Tibial artery (tissue), 4 donors: Measurements from ENCODE around the gene TNFRSF19.

ENCODE experiments used
- DNase-seq, 2 donors: peaks; one replicate each; pipeline ENCODE4 v3.0.0-alpha.2; 2019
- H3K27ac ChIP-seq, 2 donors: fragments of 200-600 bp; sonication (generic) in 1 of 2; 1 replicate in 1 of 2; 2 replicates in 1 of 2; pipeline ENCODE4 v1.5.1; 2018 to 2019; ENCODE audit warnings: mild to moderate bottlenecking in 1 of 2
- H3K27me3 ChIP-seq, 2 donors: fragments of 200-600 bp; sonication (generic) in 1 of 2; one replicate each; pipeline versions ENCODE4 v1.5.1 to v1.6.0; 2016 to 2019
- H3K36me3 ChIP-seq, 3 donors: fragments of 200-600 bp; sonication (generic) in 2 of 3; one replicate each; pipeline ENCODE4 v1.5.1; 2016 to 2019; ENCODE audit warnings: mild to moderate bottlenecking in 2 of 3
- H3K4me1 ChIP-seq, 4 donors: fragments of 200-600 bp; sonication (generic) in 2 of 4; 1 replicate in 3 of 4; 2 replicates in 1 of 4; pipeline ENCODE4 v1.5.1; 2016 to 2019
- H3K4me3 ChIP-seq, 2 donors: fragments of 200-600 bp; sonication (generic) in 1 of 2; 1 replicate in 1 of 2; 2 replicates in 1 of 2; pipeline ENCODE4 v1.5.1; 2018 to 2019; ENCODE audit warnings: mild to moderate bottlenecking in 2 of 2
- H3K9me3 ChIP-seq, 3 donors: fragments of 200-600 bp; sonication (generic) in 1 of 3; one replicate each; pipeline ENCODE4 v1.5.1; 2016 to 2019
- intact Hi-C: fragments of 100-400 bp; cut with DNase I; formaldehyde crosslinking; loops from one replicate; pipeline ENCODE4 v1.15.0; 2023; ENCODE audit warnings: low total_unique reads
- TF ChIP-seq, protein P1 (sequence below), 2 experiments: fragments of 200-600 bp in 1 of 2; fragments of 450-650 bp in 1 of 2; IDR thresholded peaks; one replicate each; pipeline ENCODE4 v1.5.1; 2017 to 2019; ENCODE audit warnings: antibody characterized with exemption in 2 of 2, mild to moderate bottlenecking in 1 of 2, moderate library complexity in 1 of 2

The TNFRSF19 gene

DNA sequence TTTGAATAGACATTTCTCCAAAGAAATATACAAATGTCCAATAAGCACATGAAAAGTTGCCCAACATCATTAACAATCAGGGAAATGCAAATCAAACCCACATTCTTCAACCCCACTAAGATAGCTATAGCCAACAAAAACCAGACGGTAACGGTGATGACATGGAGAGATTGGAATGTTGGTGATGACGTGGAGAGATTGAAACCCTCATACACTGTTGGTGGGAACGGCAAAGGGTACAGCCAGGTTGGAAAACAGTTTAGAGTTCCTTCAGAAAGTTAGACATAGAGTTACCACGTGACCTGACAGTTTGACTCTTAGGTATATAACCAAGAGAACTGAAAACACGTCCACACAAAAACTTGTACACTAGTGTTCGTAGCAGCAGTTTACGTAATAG is 48.1 kb downstream of the TNFRSF19 start:
- H3K27ac ChIP-seq: no peak overlapping the region
- DNase-seq: no peak
- intact Hi-C loops: no loop called here
- no peaks in the 10 kb centered on the region for H3K36me3 ChIP-seq
- TF ChIP-seq, protein P1, sequence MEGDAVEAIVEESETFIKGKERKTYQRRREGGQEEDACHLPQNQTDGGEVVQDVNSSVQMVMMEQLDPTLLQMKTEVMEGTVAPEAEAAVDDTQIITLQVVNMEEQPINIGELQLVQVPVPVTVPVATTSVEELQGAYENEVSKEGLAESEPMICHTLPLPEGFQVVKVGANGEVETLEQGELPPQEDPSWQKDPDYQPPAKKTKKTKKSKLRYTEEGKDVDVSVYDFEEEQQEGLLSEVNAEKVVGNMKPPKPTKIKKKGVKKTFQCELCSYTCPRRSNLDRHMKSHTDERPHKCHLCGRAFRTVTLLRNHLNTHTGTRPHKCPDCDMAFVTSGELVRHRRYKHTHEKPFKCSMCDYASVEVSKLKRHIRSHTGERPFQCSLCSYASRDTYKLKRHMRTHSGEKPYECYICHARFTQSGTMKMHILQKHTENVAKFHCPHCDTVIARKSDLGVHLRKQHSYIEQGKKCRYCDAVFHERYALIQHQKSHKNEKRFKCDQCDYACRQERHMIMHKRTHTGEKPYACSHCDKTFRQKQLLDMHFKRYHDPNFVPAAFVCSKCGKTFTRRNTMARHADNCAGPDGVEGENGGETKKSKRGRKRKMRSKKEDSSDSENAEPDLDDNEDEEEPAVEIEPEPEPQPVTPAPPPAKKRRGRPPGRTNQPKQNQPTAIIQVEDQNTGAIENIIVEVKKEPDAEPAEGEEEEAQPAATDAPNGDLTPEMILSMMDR (IDR thresholded peaks at IDR 0.05): no peak
- no peaks in the 10 kb centered on the region for H3K9me3 ChIP-seq
- no peaks in the 10 kb centered on the region for H3K27me3 ChIP-seq
- peaks cover 0 to 10% (median 0%) of the 10 kb centered on the region in 4 donors for H3K4me1 ChIP-seq
- no peak overlapping the region for H3K4me3 ChIP-seq

DNA sequence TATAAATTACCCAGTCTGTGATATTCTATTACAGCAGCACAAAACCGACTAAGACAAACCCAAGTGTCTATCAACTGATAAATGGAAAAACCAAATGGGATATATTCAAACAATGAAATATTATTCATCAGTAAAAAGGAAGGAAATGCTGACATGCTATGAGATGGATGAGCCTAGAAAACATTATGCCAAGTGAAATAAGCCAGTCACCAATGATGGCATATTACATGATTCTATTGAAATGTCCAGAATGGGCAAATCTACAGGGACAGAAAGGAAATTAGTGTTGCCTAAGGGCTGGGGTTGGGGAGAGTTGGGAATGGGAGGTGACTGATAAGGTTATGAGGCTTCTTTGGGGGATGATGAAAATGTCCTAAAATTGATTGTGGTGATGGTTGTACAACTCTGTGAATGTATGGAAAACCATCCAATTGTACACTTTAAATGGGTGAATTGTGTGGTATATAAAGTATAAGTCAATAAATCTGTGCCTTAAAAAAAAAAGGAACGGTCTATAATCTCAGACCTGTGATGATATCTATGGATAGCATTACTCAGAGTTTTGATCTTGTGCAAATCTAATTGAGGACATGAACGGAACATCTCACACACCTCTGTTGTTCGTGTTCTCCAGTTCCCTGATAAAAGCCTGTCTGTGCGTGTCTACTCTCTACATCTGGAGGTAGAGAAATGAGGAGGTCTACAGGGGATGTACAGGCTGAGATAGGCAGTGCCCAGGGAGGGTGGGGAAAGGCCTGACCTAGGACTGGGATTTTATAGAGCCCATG is 49.0 kb downstream of the TNFRSF19 start:
- Histone ChIP-seq H3K4me3 (no peak overlapping the region), H3K9me3 (no peaks in the 10 kb centered on the region), H3K27ac (no peak overlapping the region), H3K27me3 (no peaks in the 10 kb centered on the region), H3K36me3 (no peaks in the 10 kb centered on the region), H3K4me1 (peaks cover 0 to 10% (median 0%) of the 10 kb centered on the region in 4 donors)
- TF ChIP-seq, protein P1 (IDR thresholded peaks at IDR 0.05): no peak
- no peak for DNase-seq
- intact Hi-C loops: no loop called here

DNA sequence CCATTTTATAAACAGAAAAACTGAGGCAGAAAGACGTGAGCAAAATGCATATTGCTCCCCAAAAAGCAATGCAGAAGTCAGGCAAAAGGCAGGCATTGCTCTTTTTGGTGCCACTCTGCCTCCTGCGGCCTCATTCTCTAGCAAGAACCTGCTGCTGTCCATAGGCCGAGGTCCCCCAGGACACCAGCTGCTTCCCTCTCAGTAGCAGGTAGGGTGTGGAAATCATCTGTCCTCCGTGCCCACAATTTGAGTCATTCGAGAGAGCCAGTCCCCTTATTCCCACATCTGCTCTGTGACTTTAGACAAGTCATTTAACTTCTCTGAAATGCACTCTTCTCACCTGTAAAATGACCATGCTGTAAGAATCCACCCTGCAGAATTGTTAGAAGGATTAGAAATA is 50.0 kb downstream of the TNFRSF19 start:
- TF ChIP-seq, protein P1 (IDR thresholded peaks at IDR 0.05): no peak
- Histone ChIP-seq H3K27me3 (no peaks in the 10 kb centered on the region), H3K27ac (no peak overlapping the region), H3K9me3 (no peaks in the 10 kb centered on the region), H3K4me3 (no peak overlapping the region), H3K4me1 (peaks cover 0 to 10% (median 0%) of the 10 kb centered on the region in 4 donors), H3K36me3 (no peaks in the 10 kb centered on the region)
- intact Hi-C loops: no loop called here
- no peak for DNase-seq

DNA sequence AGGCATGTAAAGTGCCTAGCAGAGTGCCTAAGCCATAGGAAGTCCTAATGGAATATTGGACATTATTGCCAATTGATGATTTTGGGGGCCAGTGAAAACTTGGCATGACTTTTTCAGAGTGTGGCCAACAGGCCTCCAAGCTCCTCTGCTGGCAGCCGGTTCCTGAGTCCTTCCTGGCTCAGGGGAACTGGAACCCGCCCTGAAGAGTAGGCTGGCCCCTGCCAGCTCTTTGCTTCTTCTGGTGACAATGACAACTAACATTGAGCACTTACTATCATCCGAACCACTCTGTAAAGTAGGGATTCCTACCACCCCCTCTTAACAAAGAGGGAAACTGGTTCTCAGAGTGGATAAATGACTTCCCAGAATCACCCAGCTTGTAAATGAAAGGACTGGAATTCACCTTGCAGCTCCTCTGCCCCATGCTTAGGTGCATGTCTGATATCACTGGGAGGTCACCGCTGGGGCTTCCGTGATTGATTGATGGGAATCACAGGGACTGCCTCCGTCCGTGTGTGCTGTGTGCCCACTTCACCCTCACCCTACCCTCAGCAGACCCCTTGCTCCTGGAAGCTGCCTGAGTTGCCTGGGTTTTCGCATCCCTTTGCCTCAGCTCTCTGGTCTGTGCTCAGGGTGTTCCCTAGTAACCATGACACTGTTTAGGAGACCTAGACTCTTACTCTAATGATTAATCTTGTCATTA is 50.6 kb downstream of the TNFRSF19 start:
- no peak overlapping the region for H3K4me3 ChIP-seq
- no peak overlapping the region for H3K27ac ChIP-seq
- intact Hi-C loops: no loop called here
- DNase-seq: no peak
- no peaks in the 10 kb centered on the region for H3K27me3 ChIP-seq
- TF ChIP-seq, protein P1 (IDR thresholded peaks at IDR 0.05): no peak
- no peaks in the 10 kb centered on the region for H3K9me3 ChIP-seq
- peaks cover 0 to 10% (median 0%) of the 10 kb centered on the region in 4 donors for H3K4me1 ChIP-seq
- H3K36me3 ChIP-seq: no peaks in the 10 kb centered on the region

DNA sequence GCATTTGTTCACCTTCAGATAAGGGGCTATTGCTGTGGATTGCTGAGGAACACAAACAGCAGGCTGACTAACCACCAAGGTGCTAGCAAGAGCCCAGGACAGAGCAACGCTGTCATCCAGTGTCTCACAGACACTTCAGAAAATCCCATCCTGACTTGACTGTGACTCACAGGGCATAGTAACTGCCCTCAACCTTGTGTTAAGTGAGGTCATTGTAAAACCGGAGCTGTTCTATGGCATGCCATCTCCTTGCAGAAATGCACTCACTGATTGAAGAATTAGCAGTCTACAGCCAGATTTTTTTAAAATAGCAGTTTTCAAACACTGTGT is 51.1 kb downstream of the TNFRSF19 start:
- intact Hi-C loops: no loop called here
- no peak overlapping the region for H3K27ac ChIP-seq
- TF ChIP-seq, protein P1 (IDR thresholded peaks at IDR 0.05): no peak
- no peaks in the 10 kb centered on the region for H3K9me3 ChIP-seq
- peaks cover 0 to 10% (median 0%) of the 10 kb centered on the region in 4 donors for H3K4me1 ChIP-seq
- no peak overlapping the region for H3K4me3 ChIP-seq
- DNase-seq: no peak
- H3K27me3 ChIP-seq: no peaks in the 10 kb centered on the region
- no peaks in the 10 kb centered on the region for H3K36me3 ChIP-seq
